Measurements from ENCODE around the gene EFCAB6.
A peak's percentile ranks its signal among the peaks of the same experiment; 100 is the strongest.

Gene EFCAB6

DNA sequence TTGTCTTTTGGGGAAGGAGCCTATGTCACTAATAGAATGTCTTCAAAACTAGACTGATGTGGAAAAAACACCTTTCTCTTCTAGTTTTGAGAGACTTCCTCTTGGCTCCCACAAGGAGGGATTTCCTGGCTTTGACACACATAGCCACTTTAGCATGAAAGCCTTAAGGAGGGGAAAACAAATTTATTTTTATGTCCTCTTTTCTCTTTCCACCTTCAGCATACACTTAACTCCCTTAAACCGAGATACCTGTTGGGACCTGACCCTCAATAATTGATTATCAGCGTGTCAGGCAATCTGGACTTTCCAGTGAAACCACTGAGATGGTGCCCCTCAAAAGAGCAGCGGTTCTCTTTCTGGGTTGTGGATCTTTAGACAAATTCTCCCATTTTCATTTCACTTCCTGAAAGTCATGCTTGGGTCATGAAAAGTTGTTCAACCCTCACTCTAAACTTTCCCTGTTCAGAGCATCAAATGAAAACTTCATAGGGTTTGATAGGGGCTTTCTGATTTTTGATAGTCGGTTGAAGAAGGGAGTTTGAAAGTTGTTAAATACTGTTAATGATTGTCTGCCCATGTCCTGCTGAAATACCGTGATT, 9.1 kb downstream of the EFCAB6 start:
- no peak for DNase-seq (ENCODE audit: low spot score)

DNA sequence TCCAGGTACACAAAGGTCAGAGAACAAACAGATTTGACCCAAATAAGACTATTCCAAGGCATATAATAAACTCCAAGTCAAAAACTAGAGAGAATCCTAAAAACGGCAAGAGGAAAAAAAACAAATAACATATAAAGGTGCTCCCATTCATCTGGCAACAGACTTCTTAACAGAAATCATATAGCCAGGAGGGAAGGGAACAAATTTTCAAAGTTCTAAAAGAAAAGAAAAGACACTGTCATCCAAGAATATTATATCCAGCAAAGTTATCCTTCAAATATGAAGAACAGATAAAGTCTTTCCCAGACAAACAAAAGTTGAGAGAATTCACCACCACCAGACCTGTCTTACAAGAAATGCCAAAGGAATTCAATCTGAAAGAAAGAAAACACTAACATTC, 11.1 kb downstream of the EFCAB6 start:
- no peak for DNase-seq (ENCODE audit: low spot score)

DNA sequence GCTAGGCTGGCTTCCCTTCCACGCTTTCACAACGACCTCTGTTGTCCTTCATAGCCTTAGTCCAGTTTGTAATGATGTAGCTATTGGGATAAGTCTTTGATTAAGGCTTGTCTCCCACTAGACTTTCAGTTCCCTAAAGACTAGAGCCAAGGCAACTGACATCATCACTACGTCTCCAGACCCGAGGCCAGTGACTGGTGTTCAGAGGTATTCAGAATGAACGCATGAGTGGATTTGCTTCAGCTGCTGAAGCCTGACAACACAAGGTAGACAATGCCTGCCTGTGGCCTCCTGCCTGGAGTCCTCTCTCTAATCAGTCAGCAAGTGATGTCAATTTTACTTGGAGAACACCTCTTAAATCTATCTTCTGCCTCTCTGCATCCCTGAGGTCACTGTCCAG, 13.6 kb downstream of the EFCAB6 start:
- DNase-seq (ENCODE audit: low spot score): no peak

DNA sequence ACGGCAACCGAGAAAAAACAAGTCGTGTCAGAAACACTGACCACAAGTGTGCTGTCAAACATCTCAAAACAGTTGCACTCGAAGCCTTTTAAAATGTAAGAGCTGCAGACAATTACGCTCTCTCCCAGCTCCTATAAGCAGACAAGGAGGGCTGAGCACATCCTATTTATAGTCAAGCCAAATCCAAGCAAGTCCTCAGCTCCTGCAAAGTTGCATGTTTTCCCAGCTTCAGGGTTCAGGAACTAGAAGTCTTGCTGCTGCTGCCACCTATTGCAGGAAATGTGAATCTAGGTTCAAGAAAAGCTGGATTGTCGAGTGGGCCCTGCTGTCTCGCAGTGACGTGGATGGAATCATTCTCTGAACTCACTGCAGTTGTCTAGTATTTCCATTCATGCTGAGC, 15.5 kb downstream of the EFCAB6 start:
- DNase-seq (ENCODE audit: low spot score): peak; percentile 11

DNA sequence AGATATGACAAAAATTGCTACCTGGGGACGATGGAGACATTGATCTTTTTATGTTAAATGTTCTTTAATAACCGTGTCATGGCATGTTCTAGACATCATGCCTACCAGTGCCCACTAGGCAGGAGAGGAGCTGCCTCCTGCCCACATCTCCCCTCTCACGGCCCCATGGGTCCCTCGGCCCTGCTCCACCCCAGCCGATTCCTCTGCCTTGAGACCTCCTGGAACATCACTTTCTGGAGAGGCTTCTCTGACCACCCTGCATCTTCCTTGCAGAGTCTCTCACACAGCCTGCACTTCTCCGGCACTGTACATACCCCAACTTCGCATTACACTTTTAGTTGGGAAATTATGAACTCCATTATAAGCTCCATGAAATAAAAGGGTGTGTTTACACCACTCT, 16.8 kb downstream of the EFCAB6 start:
- no peak for DNase-seq (ENCODE audit: low spot score)

DNA sequence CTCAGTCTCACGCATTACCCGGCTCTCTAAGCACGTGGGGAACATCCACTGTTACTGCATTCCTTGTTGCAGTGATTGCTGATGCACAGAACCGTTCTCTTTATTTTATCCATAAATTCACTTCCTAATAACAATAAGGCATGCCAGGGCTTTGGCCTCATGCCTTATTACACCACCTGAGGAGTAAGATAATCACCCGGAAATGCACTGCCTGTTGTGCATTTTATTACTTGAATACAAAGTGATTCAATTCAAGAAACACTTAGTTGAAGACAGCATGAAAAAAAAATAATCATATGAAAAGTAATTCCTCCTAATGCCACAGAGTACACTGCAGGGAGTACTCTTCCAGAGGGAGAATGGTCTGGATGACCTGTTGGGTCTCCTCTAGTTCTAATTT, 19.2 kb downstream of the EFCAB6 start:
- DNase-seq (ENCODE audit: low spot score): no peak

DNA sequence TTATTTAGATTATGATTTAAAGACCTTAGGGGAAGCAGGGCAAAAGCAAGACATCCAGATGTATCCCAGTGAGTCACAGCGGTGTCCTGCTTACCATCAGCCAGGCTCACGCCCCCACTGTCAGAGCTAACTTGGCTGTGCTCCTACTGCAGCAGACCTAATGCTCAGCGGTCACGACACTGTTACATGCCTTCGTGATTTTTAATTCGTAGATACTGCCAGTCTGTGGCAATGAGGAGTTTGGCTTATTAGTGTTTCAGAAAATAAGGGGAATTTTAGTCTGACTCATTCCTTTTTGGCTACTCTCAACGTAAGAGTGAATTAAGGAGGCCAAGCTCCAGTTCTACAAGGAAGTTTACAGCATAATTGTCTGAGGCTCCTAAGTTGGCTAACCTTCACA, 22.7 kb downstream of the EFCAB6 start:
- DNase-seq (ENCODE audit: low spot score): no peak

DNA sequence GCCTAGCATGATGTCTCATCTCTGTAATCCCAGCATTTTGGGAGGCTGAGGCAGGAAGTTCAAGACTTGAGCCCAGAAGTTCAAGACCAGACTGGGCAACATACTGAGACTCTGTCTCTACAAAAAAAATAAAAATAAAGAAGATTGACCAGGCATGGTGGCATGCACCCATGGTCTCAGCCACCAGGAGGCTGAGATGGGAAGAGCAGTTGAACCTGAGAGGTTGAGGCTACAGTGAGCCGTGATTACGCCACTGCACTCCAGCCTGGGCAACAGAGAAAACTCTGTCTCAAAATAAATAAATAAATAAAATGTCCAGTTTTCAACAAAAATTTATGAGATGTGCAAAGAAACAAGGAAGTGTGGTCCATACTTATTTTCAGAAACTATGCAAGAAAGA, 28.3 kb downstream of the EFCAB6 start:
- DNase-seq (ENCODE audit: low spot score): no peak

DNA sequence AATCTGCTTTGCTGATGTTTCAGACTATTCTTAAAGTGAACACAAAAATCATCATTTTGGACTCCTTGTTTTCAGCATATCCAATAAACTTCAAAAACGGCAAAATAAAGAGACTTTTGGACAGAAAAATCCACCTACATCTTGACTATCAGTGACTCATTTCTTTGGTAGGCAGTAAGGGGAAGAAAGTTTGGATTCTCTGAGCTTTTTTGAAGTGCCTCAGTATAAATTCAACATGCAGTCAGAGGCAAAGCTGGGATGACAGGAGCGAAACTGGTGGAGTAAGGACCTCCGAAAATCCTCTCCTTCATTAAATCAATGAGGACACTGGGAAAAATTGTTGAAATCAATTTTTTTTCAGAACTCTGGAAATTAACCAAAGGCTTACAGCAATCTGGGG, 29.7 kb downstream of the EFCAB6 start:
- DNase-seq (ENCODE audit: low spot score): no peak

DNA sequence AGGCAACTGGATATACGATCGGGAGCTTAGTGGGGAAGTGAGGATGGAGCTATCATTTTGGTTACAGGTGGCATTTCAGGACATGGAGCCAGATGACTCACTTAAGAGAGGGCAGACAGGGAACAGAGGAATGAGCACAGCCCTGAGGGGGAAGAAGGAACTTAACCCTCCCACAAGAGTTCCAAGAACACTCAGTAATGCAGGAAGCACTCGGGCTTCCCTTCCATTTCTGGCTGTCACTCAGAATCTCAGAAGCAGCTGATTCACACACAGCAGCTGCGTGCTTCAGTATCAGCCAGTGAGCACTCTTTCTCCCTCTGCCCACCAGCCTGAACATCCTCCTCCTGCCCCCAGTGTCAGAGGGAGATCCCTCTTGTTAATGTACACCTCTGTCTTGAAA, 34.8 kb downstream of the EFCAB6 start:
- no peak for DNase-seq (ENCODE audit: low spot score)

DNA sequence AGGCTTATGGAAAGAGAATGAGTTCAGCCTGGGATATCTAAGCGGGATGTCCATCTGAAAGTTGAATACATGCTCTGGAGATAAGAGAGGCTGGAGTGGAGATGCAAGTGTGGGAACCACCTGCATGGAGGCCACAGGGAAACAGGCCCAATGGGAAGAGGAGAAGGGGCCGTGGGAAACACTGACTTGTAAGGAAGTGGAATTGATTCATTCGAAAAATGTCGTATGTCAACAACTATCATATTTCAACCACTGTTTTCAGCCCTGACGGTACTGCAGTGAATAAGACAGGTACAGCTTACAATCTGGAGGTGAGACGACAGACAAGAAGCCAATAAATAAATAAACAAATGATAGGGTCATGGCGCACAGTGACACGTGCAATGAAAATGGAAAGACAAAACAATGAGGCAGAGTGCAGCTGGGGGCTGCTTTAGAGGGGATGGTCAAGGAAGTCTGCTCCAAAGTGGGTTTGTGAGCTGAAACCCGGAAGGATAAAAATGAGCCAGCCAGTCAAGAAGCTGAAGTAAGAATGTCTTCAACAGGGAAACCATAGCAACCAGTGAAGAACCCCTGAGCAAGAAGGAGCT, 35.9 kb downstream of the EFCAB6 start:
- no peak for DNase-seq (ENCODE audit: low spot score)

DNA sequence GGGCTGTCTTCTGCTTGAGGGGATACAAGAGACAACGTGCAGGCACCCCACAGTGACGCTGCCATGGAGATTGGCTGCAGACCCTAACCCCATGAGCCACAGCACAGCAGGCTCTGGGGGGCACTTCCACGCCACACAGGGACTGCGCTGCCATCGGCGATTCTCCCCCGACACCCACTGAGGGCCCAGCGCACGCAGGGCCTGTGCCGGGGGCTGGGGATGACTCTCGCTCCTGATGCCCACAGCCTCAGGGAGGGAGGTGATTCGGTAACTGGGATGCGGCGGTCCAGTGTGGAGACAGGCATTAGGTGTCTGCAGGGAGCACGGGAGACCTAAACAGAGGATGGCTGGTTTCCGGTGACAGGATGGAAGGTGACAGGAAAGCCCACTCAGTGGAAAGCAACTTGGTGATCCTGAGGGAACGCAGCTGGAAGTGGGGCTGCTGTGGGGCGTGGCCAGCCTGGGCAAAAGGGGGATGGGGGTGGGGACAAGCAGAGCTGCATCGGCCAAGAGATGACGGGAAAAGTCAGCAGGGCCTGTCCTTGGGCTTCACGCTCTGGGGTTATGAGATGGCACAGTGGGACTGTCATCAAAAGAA, 37.7 kb downstream of the EFCAB6 start:
- no peak for DNase-seq (ENCODE audit: low spot score)

DNA sequence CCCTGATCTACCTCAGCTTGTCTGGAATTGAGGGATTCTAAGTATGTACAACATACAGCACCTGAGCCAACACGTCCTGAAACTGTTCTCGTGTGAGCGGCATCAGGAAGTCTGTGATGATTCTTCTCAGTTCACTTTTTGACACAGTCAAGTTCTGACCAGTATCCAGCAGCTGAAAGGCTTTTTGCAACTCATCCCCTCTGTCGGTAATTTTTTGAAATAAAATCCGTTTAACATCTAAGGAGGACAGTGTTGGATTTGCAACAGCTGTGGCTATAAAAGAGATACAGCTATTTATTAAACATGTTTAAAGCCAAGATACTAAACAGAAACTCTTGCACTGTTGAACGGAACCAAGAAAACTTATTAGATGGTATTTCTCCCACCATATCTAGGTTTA, 39.3 kb downstream of the EFCAB6 start:
- DNase-seq (ENCODE audit: low spot score): no peak

DNA sequence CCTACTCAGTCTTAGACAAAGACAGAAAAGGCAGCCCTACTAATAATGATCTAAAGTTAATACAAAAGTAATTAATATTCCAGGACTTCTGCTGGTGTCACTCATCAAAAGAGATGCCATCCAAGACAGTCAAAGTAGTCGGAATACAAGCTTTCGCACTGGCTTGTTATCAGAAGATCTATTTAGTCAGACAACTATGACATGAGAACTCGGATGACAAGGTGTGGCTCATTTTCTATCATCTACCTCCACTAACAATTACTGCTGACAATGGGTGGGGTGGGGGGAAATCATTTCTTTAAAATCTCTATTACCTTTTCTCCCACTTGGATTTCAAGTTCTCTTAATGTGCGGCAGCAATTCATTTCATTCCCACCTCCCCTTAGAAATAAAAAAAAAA, 56.7 kb downstream of the EFCAB6 start:
- no peak for DNase-seq (ENCODE audit: low spot score)

DNA sequence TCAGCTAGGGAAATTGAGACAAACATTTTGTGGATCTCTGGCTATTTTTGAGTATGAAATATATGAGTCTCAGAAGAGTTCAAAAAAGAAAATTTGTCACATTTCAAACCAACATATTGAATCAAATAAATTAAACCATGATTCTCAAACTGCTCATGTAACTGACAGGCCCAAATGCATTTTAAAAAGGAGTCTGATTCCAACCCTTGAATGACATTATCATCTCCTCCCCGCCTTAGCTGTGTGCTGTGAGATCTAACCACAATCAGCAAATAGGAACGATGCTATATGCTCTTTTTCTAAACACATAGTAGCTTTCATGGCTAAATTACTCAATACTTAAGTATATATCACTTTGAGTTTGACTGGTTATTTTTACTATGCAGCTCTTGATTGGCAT, 57.1 kb downstream of the EFCAB6 start:
- no peak for DNase-seq (ENCODE audit: low spot score)

DNA sequence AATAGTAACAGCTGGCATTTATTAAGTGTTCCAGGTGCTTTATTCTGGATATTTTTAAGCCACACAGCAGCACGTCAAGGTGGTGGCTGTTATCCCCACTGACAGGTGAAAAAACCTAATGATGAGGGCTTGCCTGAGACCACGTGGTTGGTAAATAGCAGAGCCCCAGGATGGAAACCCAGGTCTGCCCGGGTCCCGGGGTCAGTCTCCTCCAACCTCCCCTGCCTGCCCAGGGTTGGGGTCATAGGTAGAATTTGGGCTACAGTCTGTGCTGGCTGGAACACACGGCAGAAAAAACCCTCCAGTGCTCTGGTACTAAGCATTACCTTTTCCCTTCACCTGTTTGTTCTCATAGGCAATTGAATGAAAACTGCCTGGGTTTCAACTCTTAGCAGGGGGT, 57.9 kb downstream of the EFCAB6 start:
- no peak for DNase-seq (ENCODE audit: low spot score)

DNA sequence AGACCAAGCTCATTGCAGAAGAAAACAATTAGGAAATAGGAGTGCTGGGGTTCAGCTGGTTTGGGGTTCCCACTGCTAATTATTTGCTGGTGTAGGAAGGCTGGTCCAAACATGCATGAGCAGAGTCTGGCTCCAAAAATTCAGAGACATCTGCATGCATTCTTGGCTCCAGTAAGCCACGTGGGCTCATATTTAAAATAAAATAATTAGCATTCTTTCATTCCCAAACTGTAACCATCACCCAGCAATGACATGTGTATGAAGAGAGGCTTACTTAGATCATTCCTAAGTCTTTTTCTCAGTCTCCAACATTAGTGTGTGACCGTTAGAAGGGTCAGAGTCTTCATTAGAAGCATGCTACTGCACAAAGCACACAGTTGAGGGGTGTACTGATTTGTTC, 58.4 kb downstream of the EFCAB6 start:
- DNase-seq (ENCODE audit: low spot score): no peak

DNA sequence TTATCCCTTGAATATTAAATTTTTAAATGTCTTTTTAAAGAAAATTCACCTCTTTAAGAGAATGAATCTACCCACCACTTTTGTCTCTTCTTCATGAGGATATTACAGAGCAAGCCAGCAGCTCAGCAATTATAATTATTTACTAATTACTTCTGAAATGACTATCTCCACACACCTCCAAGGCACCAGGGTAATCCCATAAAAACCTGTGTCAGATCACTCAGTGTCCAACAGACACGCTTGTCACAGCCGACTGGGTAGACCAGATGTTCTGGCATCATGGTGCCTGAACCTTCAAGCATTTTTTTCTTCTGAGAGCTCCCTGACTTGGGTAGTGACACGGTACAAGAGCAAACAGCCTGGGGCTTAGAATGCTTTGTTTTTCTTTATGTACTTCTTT, 61.4 kb downstream of the EFCAB6 start:
- no peak for DNase-seq (ENCODE audit: low spot score)

DNA sequence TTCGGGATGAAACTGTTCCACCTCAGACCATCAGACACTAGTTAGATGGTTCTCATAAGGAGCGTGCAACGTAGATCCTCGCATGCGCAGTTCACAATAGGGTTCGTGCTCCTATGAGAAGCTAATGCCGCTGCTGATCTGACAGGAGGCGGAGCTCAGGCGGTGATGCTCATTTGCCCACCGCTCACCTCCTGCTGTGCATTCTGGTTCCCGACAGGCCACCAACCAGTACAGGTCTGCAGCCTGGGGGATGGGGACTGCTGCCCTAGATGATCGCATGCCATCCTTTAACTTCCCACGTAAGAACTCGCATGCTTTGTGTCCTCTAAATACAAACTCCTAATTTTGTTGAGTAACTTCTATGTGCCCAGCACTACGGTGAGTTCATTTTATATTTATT, 62.6 kb downstream of the EFCAB6 start:
- no peak for DNase-seq (ENCODE audit: low spot score)

DNA sequence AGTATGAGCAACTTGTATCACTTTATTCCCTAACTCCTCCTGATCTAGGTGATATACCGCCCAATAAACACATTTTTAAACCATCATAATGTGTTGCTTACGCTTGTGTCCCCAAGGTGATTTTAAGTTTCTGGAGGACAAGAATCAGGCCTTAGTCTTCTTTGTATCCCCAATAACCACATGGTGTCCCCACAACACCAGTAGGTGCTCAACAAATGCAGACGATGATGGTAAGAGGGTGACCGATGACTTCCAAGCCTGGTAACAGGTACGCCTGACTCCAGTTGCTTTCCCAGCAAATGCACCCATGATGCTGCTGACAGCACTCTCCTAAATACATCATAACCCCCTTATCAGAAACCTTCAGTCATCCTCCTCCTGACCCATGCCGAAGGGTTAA, 64.2 kb downstream of the EFCAB6 start:
- DNase-seq (ENCODE audit: low spot score): no peak

DNA sequence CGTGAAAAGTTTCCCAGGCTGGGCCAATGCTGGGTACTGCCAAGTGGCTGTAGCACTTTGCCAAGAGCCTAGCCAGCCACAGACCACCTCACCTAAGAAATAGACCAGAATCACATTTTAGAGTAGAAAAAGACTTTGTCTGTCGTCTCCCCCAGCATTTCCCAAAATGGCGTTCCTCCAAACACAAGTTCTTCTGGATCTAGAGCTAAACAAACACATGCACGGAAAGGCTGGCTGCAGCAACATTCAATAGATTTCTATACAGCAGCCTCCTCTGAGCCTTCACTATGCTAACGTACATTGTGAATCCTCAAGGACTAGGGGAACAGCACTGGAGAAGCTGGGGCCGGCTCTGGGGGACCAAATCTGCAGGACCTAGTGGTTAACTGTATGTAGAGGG, 65.0 kb downstream of the EFCAB6 start:
- no peak for DNase-seq (ENCODE audit: low spot score)

DNA sequence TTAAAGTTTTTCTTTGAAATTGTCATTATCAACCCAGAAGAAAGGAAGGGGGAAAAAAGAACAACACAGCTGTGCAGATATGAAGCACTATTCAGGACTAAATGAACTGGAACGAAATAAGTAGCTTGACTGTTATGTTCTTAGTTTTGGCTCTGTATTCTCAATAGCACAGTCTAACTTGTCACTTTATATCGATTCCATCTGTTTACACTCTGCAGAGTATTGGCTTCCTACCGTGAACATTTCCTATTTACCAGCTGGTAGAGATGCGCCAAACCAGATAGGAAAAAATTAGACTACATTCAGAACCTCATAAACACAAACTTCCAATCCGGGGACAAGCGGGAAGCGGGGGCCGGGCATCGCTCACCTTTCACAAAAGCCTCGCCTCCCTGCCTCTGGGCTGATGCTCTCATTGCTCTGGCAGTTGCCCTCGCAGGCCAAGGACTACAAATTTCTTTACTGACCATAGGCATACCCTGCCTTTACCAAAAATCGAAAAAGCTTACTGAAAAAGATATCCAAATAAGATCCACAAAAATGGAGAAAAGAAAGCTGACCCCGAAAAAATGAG, 66.2 kb downstream of the EFCAB6 start:
- no peak for DNase-seq (ENCODE audit: low spot score)

DNA sequence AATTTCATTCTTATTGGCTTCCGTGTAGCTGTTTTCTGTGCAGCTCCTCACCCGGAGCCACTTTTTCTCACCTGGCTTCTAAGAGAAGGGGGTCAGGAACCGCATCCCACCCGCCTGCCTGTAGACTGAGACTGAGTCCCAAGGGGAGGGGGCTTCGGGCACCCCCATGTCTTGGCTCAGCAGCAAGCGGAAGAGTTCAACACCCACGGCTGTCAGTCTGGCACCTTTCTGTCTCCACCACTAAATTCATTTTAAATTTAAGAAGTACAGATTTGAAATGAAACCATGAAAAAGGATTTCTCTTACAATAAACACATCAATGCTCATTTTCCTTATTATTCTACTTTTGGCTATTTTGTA, 66.7 kb downstream of the EFCAB6 start:
- no peak for DNase-seq (ENCODE audit: low spot score)

Measured in SW480 (cell line).